Panc1 (cell line): ENCODE results near the gene FNDC4.

Source experiments
- POLR2AphosphoS5 ChIP-seq: IDR thresholded peaks from 2 replicates; pipeline ENCODE4 v1.6.1; 2012; ENCODE audit warnings: mild to moderate bottlenecking, low read depth, low read length, moderate library complexity
- SIN3A ChIP-seq: IDR thresholded peaks from 2 replicates; pipeline ENCODE4 v1.6.1; 2012; ENCODE audit warnings: low read depth, mild to moderate bottlenecking, low read length, moderate library complexity, borderline replicate concordance; ENCODE audit not compliant: insufficient read depth
- TCF7L2 ChIP-seq: IDR thresholded peaks from 2 replicates; pipeline ENCODE4 v1.6.1; 2011; ENCODE audit warnings: mild to moderate bottlenecking, low read depth, low read length, inconsistent platforms
- TF ChIP-seq, protein P1 (sequence below): fragments of 450-650 bp; IDR thresholded peaks from 2 replicates; pipeline ENCODE4 v1.5.1; 2017; ENCODE audit warnings: mild to moderate bottlenecking
- TF ChIP-seq, protein P2 (sequence below), 2 experiments: IDR thresholded peaks; 2 replicates each; pipeline ENCODE4 v1.6.1; 2011 to 2012; ENCODE audit warnings: low read depth in 2 of 2, control low read depth in 1 of 2, low read length in 1 of 2, mild to moderate bottlenecking in 1 of 2, moderate library complexity in 1 of 2; ENCODE audit not compliant: insufficient read depth in 1 of 2

DNA sequence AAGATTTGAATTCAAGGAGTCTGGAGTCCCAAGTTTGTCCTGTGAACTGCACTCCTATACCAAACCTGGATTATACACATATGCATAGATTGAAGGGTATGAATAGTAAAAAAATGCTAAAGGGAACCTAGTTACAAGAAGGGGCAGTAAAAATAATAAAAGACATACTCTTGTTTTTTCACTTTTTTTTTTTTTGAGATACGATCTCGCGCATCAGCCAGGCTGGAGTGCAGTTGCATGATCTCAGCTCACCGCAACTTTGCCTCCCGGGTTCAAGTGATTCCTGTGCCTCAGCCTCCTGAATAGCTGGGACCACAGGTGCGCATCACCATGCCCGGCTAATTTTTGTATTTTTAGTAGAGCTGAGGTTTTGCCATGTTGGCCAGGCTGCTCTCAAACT lies 30.6 kb downstream of the FNDC4 start:
- TF ChIP-seq, protein P1, sequence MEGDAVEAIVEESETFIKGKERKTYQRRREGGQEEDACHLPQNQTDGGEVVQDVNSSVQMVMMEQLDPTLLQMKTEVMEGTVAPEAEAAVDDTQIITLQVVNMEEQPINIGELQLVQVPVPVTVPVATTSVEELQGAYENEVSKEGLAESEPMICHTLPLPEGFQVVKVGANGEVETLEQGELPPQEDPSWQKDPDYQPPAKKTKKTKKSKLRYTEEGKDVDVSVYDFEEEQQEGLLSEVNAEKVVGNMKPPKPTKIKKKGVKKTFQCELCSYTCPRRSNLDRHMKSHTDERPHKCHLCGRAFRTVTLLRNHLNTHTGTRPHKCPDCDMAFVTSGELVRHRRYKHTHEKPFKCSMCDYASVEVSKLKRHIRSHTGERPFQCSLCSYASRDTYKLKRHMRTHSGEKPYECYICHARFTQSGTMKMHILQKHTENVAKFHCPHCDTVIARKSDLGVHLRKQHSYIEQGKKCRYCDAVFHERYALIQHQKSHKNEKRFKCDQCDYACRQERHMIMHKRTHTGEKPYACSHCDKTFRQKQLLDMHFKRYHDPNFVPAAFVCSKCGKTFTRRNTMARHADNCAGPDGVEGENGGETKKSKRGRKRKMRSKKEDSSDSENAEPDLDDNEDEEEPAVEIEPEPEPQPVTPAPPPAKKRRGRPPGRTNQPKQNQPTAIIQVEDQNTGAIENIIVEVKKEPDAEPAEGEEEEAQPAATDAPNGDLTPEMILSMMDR = no peak
- TF ChIP-seq, protein P2, sequence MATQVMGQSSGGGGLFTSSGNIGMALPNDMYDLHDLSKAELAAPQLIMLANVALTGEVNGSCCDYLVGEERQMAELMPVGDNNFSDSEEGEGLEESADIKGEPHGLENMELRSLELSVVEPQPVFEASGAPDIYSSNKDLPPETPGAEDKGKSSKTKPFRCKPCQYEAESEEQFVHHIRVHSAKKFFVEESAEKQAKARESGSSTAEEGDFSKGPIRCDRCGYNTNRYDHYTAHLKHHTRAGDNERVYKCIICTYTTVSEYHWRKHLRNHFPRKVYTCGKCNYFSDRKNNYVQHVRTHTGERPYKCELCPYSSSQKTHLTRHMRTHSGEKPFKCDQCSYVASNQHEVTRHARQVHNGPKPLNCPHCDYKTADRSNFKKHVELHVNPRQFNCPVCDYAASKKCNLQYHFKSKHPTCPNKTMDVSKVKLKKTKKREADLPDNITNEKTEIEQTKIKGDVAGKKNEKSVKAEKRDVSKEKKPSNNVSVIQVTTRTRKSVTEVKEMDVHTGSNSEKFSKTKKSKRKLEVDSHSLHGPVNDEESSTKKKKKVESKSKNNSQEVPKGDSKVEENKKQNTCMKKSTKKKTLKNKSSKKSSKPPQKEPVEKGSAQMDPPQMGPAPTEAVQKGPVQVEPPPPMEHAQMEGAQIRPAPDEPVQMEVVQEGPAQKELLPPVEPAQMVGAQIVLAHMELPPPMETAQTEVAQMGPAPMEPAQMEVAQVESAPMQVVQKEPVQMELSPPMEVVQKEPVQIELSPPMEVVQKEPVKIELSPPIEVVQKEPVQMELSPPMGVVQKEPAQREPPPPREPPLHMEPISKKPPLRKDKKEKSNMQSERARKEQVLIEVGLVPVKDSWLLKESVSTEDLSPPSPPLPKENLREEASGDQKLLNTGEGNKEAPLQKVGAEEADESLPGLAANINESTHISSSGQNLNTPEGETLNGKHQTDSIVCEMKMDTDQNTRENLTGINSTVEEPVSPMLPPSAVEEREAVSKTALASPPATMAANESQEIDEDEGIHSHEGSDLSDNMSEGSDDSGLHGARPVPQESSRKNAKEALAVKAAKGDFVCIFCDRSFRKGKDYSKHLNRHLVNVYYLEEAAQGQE (IDR thresholded peaks at IDR 0.05; ENCODE audit: insufficient read depth in 1 of 2, low read depth in 2 of 2, low read length in 1 of 2) = no peak
- TF ChIP-seq POLR2AphosphoS5 (no peak), SIN3A (no peak), TCF7L2 (no peak)
